ENCODE measurements around the gene GNAT2.

The GNAT2 gene

DNA sequence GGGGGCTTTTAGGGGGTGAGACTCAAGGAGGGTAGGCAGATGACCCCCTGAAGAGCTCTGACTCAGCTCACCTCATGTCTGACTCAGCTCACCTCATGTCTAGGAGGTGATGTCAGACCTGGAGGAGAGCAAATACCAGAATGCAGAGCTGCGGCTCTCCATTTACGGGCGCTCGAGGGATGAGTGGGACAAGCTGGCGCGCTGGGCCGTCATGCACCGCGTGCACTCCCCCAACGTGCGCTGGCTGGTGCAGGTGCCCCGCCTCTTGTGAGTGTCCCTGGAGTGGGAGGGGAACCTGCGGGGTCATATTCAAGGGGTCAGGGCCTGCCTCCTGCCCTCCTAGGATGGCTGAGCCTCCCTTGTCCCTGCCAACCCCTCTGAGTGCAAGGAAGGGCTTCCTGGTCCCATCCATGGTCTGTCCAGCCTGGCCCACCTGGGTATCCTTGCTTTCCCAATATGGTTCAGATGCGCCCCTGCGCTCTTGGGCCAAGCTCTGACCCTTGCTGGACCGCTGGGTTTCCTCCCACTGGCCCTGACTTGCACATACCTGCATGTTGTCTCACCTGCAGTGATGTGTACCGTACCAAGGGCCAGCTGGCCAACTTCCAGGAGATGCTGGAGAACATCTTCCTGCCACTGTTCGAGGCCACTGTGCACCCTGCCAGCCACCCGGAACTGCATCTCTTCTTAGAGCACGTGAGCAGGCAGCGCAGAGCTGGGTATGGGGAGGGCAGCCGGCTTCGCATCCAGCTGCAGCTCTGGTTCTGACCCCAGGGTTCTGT is 9.3 kb upstream of the GNAT2 start (continued):
- TF ChIP-seq, protein P1, sequence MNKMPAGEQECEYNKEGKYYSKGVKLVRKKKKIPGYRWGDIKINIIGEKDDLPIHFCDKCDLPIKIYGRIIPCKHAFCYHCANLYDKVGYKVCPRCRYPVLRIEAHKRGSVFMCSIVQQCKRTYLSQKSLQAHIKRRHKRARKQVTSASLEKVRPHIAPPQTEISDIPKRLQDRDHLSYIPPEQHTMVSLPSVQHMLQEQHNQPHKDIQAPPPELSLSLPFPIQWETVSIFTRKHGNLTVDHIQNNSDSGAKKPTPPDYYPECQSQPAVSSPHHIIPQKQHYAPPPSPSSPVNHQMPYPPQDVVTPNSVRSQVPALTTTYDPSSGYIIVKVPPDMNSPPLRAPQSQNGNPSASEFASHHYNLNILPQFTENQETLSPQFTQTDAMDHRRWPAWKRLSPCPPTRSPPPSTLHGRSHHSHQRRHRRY (tag by site-specific recombination; IDR thresholded peaks at IDR 0.05), result no peak
- TF ChIP-seq ZFP3 (tag by site-specific recombination; IDR thresholded peaks at IDR 0.05; ENCODE audit: low read depth), result no peak
- TF ChIP-seq, protein P2, sequence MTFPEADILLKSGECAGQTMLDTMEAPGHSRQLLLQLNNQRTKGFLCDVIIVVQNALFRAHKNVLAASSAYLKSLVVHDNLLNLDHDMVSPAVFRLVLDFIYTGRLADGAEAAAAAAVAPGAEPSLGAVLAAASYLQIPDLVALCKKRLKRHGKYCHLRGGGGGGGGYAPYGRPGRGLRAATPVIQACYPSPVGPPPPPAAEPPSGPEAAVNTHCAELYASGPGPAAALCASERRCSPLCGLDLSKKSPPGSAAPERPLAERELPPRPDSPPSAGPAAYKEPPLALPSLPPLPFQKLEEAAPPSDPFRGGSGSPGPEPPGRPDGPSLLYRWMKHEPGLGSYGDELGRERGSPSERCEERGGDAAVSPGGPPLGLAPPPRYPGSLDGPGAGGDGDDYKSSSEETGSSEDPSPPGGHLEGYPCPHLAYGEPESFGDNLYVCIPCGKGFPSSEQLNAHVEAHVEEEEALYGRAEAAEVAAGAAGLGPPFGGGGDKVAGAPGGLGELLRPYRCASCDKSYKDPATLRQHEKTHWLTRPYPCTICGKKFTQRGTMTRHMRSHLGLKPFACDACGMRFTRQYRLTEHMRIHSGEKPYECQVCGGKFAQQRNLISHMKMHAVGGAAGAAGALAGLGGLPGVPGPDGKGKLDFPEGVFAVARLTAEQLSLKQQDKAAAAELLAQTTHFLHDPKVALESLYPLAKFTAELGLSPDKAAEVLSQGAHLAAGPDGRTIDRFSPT (tag by site-specific recombination; IDR thresholded peaks at IDR 0.05), result peak; percentile 29; the same call in 1 of the 2 replicates
- no peak for TF ChIP-seq ZFHX2 (tag by site-specific recombination; conservative IDR thresholded peaks at IDR 0.05)
- no peak for TF ChIP-seq ZNF549 (tag by site-specific recombination; IDR thresholded peaks at IDR 0.05)

DNA sequence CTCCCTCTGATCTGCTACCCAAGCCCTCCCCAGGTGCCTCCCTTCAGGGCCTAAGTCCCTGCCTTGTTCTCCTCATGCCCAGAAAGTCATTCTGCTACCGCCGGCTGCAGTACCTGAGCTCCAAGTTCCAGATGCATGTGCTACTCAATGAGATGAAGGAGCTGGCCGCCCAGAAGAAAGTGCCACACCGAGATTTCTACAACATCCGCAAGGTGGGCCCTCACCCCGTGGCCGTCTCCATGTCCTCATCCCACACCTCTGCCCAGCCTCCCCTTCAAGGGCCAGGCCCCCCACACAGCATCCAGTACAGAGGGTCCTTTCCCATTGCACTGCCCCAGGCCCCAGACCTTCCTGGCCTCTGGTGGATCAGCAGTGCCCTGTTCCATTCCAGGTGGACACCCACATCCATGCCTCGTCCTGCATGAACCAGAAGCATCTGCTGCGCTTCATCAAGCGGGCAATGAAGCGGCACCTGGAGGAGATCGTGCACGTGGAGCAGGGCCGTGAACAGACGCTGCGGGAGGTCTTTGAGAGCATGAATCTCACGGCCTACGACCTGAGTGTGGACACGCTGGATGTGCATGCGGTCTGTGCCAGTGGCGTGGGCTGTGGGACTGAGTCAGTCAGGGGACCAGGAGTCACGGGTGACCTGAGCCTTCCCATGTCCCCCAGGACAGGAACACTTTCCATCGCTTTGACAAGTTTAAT is 8.4 kb upstream of the GNAT2 start:
- Histone ChIP-seq H3K4me1 (ENCODE audit: control insufficient read depth, insufficient read depth, low read length) (no peaks in the 10 kb centered on the region), H3K9me3 (ENCODE audit: control insufficient read depth, insufficient read depth, low read depth, low read length) (no peaks in the 10 kb centered on the region), H3K27ac (ENCODE audit: extremely low read depth, low read depth, low read length) (no peak overlapping the region), H3K36me3 (ENCODE audit: control insufficient read depth in 2 of 2, insufficient read depth in 1 of 2, low read length in 2 of 2) (peaks cover 4 to 70% of the 10 kb centered on the region in 2 experiments; a peak in 2 of 3 replicates), H3K4me3 (ENCODE audit: low read depth, low read length) (no peak overlapping the region)
- TF ChIP-seq ZNF624 (tag by site-specific recombination; IDR thresholded peaks at IDR 0.05) (no peak), GLI2 (tag by site-specific recombination; IDR thresholded peaks at IDR 0.05; ENCODE audit: borderline replicate concordance, low read depth) (no peak), ZNF560 (tag by site-specific recombination; IDR thresholded peaks at IDR 0.05; ENCODE audit: borderline replicate concordance) (no peak), ZFP41 (tag by site-specific recombination; IDR thresholded peaks at IDR 0.05; ENCODE audit: borderline replicate concordance) (no peak), SETDB1 (IDR thresholded peaks at IDR 0.05; ENCODE audit: insufficient read length, low read length) (no peak), ZBTB21 (tag by site-specific recombination; IDR thresholded peaks at IDR 0.05) (no peak), ZNF211 (tag by site-specific recombination; IDR thresholded peaks at IDR 0.05; ENCODE audit: low read depth) (no peak), ZNF433 (tag by site-specific recombination; IDR thresholded peaks at IDR 0.05; ENCODE audit: low read depth) (no peak), ZNF354C (tag by site-specific recombination; IDR thresholded peaks at IDR 0.05; ENCODE audit: borderline replicate concordance, low read depth) (no peak), ZNF341 (tag by site-specific recombination; IDR thresholded peaks at IDR 0.05; ENCODE audit: low read depth) (no peak)
- TF ChIP-seq, protein P3, sequence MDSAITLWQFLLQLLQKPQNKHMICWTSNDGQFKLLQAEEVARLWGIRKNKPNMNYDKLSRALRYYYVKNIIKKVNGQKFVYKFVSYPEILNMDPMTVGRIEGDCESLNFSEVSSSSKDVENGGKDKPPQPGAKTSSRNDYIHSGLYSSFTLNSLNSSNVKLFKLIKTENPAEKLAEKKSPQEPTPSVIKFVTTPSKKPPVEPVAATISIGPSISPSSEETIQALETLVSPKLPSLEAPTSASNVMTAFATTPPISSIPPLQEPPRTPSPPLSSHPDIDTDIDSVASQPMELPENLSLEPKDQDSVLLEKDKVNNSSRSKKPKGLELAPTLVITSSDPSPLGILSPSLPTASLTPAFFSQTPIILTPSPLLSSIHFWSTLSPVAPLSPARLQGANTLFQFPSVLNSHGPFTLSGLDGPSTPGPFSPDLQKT (IDR thresholded peaks at IDR 0.05; ENCODE audit: borderline replicate concordance, low read depth, low read length), result no peak
- TF ChIP-seq, protein P4, sequence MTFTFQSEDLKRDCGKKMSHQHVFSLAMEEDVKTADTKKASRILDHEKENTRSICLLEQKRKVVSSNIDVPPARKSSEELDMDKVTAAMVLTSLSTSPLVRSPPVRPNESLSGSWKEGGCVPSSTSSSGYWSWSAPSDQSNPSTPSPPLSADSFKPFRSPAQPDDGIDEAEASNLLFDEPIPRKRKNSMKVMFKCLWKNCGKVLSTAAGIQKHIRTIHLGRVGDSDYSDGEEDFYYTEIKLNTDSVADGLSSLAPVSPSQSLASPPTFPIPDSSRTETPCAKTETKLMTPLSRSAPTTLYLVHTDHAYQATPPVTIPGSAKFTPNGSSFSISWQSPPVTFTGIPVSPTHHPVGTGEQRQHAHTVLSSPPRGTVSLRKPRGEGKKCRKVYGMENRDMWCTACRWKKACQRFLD (tag by site-specific recombination; IDR thresholded peaks at IDR 0.05), result no peak
- TF ChIP-seq, protein P5, sequence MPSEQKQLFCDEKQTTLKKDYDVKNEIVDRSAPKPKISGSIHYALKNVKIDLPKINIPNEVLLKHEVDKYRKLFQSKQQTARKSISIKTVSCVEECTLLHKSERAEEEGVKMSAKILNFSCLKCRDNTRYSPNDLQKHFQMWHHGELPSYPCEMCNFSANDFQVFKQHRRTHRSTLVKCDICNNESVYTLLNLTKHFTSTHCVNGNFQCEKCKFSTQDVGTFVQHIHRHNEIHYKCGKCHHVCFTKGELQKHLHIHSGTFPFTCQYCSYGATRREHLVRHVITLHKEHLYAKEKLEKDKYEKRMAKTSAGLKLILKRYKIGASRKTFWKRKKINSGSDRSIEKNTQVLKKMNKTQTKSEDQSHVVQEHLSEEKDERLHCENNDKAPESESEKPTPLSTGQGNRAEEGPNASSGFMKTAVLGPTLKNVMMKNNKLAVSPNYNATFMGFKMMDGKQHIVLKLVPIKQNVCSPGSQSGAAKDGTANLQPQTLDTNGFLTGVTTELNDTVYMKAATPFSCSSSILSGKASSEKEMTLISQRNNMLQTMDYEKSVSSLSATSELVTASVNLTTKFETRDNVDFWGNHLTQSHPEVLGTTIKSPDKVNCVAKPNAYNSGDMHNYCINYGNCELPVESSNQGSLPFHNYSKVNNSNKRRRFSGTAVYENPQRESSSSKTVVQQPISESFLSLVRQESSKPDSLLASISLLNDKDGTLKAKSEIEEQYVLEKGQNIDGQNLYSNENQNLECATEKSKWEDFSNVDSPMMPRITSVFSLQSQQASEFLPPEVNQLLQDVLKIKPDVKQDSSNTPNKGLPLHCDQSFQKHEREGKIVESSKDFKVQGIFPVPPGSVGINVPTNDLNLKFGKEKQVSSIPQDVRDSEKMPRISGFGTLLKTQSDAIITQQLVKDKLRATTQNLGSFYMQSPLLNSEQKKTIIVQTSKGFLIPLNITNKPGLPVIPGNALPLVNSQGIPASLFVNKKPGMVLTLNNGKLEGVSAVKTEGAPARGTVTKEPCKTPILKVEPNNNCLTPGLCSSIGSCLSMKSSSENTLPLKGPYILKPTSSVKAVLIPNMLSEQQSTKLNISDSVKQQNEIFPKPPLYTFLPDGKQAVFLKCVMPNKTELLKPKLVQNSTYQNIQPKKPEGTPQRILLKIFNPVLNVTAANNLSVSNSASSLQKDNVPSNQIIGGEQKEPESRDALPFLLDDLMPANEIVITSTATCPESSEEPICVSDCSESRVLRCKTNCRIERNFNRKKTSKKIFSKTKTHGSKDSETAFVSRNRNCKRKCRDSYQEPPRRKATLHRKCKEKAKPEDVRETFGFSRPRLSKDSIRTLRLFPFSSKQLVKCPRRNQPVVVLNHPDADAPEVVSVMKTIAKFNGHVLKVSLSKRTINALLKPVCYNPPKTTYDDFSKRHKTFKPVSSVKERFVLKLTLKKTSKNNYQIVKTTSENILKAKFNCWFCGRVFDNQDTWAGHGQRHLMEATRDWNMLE (tag by site-specific recombination; conservative IDR thresholded peaks at IDR 0.05; ENCODE audit: low read depth), result no peak
- TF ChIP-seq, protein P6, sequence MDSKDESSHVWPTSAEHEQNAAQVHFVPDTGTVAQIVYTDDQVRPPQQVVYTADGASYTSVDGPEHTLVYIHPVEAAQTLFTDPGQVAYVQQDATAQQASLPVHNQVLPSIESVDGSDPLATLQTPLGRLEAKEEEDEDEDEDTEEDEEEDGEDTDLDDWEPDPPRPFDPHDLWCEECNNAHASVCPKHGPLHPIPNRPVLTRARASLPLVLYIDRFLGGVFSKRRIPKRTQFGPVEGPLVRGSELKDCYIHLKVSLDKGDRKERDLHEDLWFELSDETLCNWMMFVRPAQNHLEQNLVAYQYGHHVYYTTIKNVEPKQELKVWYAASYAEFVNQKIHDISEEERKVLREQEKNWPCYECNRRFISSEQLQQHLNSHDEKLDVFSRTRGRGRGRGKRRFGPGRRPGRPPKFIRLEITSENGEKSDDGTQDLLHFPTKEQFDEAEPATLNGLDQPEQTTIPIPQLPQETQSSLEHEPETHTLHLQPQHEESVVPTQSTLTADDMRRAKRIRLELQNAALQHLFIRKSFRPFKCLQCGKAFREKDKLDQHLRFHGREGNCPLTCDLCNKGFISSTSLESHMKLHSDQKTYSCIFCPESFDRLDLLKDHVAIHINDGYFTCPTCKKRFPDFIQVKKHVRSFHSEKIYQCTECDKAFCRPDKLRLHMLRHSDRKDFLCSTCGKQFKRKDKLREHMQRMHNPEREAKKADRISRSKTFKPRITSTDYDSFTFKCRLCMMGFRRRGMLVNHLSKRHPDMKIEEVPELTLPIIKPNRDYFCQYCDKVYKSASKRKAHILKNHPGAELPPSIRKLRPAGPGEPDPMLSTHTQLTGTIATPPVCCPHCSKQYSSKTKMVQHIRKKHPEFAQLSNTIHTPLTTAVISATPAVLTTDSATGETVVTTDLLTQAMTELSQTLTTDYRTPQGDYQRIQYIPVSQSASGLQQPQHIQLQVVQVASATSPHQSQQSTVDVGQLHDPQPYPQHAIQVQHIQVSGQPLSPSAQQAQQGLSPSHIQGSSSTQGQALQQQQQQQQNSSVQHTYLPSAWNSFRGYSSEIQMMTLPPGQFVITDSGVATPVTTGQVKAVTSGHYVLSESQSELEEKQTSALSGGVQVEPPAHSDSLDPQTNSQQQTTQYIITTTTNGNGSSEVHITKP (tag by site-specific recombination; IDR thresholded peaks at IDR 0.05), result no peak
- CTCF ChIA-PET, result interaction anchor here (0.7 to 5.8 kb wide), 5 partner anchors 12 to 82 kb away, joined by 3 to 63 read pairs (median 10); partner anchors contain the start of gene GNAI3
- POLR2A ChIA-PET, result interaction anchor here (4.2 kb wide), 1 partner anchor 79 kb away, joined by 25 read pairs; the partner anchor contains the start of gene GNAI3
